Transverse colon (tissue), 4 donors: Measurements from ENCODE around the gene DAW1.

Source experiments
- POLR2A ChIP-seq: fragments of 450-650 bp; IDR thresholded peaks from one replicate; pipeline ENCODE4 v1.6.1; 2016; ENCODE audit warnings: antibody characterized with exemption, mild to moderate bottlenecking, moderate library complexity
- POLR2AphosphoS5 ChIP-seq, 3 donors: sonication (generic); formaldehyde crosslinking; IDR thresholded peaks; one replicate each; pipeline ENCODE4 v1.6.1; 2016; ENCODE audit warnings: antibody characterized with exemption in 3 of 3
- TF ChIP-seq, protein P1 (sequence below), 5 experiments: fragments of 200-600 bp in 3 of 5; fragments of 450-650 bp in 2 of 5; sonication (generic) in 3 of 5; IDR thresholded peaks; 1 replicate in 2 of 5; 2 replicates in 3 of 5; pipeline ENCODE4 v1.5.1; 2016 to 2017; ENCODE audit warnings: antibody characterized with exemption in 5 of 5, inconsistent platforms in 3 of 5, mild to moderate bottlenecking in 2 of 5, moderate library complexity in 1 of 5

- TF ChIP-seq, protein P1, sequence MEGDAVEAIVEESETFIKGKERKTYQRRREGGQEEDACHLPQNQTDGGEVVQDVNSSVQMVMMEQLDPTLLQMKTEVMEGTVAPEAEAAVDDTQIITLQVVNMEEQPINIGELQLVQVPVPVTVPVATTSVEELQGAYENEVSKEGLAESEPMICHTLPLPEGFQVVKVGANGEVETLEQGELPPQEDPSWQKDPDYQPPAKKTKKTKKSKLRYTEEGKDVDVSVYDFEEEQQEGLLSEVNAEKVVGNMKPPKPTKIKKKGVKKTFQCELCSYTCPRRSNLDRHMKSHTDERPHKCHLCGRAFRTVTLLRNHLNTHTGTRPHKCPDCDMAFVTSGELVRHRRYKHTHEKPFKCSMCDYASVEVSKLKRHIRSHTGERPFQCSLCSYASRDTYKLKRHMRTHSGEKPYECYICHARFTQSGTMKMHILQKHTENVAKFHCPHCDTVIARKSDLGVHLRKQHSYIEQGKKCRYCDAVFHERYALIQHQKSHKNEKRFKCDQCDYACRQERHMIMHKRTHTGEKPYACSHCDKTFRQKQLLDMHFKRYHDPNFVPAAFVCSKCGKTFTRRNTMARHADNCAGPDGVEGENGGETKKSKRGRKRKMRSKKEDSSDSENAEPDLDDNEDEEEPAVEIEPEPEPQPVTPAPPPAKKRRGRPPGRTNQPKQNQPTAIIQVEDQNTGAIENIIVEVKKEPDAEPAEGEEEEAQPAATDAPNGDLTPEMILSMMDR (IDR thresholded peaks at IDR 0.05), result peak; percentile 64 to 83 (median 67)
- TF ChIP-seq POLR2A, result no peak
- TF ChIP-seq POLR2AphosphoS5 (IDR thresholded peaks at IDR 0.05), result no peak
These were observed 9.1 kb upstream of the DAW1 start for GRCh38 chr2:227862227-227862740.
